ENCODE data around the gene SYPL2.

DNA sequence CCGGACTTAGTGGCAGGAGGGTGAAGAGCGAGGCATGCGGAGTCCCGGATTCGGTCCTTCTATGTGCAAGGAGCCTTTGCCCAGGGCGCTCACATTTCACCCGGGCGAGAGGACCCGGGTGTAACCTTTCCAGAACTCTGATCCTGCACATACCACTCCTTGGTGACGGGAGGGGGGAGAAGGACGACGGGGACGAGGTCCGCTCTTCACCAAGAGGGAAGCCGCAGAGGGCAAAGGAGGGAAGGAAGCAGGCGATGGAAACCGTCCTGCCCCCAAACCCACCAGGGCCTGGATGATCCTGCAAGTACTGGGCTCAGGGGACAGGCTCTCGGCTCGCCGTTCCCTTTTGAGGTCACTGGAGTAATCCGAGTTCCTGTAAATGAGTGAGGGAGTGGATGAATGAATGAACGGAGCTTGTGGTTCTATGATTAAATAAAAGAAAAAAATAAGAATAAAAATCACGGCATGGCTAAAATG, 993 bp downstream of the SYPL2 start:
- TF ChIP-seq CEBPB (IDR thresholded peaks at IDR 0.05; ENCODE audit: low read depth) (no peak), POLR2A (IDR thresholded peaks at IDR 0.05; ENCODE audit: borderline replicate concordance, extremely low read depth, insufficient read depth, insufficient read length) (no peak), EZH2phosphoT487 (IDR thresholded peaks at IDR 0.05; ENCODE audit: borderline replicate concordance) (no peak), RAD21 (IDR thresholded peaks at IDR 0.05; ENCODE audit: low read depth) (no peak), POLR2AphosphoS5 (IDR thresholded peaks at IDR 0.05; ENCODE audit: low read depth, low read length) (no peak), ZNF274 (IDR thresholded peaks at IDR 0.05; ENCODE audit: low read depth, low read length) (no peak), ZFX (IDR thresholded peaks at IDR 0.05) (no peak)
- TF ChIP-seq, protein P1, sequence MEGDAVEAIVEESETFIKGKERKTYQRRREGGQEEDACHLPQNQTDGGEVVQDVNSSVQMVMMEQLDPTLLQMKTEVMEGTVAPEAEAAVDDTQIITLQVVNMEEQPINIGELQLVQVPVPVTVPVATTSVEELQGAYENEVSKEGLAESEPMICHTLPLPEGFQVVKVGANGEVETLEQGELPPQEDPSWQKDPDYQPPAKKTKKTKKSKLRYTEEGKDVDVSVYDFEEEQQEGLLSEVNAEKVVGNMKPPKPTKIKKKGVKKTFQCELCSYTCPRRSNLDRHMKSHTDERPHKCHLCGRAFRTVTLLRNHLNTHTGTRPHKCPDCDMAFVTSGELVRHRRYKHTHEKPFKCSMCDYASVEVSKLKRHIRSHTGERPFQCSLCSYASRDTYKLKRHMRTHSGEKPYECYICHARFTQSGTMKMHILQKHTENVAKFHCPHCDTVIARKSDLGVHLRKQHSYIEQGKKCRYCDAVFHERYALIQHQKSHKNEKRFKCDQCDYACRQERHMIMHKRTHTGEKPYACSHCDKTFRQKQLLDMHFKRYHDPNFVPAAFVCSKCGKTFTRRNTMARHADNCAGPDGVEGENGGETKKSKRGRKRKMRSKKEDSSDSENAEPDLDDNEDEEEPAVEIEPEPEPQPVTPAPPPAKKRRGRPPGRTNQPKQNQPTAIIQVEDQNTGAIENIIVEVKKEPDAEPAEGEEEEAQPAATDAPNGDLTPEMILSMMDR (IDR thresholded peaks at IDR 0.05 in 2 of 3, conservative IDR thresholded peaks at IDR 0.05 in 1 of 3; ENCODE audit: borderline replicate concordance in 1 of 3, insufficient read depth in 1 of 3, low read depth in 2 of 3, low read length in 2 of 3): no peak
